ENCODE results near the gene EOMES.

GRCh38 chr3:27746838-27747237 lies 24.7 kb upstream of the EOMES start:
- TF ChIP-seq, protein P1, sequence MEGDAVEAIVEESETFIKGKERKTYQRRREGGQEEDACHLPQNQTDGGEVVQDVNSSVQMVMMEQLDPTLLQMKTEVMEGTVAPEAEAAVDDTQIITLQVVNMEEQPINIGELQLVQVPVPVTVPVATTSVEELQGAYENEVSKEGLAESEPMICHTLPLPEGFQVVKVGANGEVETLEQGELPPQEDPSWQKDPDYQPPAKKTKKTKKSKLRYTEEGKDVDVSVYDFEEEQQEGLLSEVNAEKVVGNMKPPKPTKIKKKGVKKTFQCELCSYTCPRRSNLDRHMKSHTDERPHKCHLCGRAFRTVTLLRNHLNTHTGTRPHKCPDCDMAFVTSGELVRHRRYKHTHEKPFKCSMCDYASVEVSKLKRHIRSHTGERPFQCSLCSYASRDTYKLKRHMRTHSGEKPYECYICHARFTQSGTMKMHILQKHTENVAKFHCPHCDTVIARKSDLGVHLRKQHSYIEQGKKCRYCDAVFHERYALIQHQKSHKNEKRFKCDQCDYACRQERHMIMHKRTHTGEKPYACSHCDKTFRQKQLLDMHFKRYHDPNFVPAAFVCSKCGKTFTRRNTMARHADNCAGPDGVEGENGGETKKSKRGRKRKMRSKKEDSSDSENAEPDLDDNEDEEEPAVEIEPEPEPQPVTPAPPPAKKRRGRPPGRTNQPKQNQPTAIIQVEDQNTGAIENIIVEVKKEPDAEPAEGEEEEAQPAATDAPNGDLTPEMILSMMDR (IDR thresholded peaks at IDR 0.05; ENCODE audit: control extremely low read depth in 1 of 3, insufficient read depth in 1 of 3, low read depth in 1 of 3, low read length in 3 of 3) = no peak
- TF ChIP-seq RXRA (IDR thresholded peaks at IDR 0.05; ENCODE audit: insufficient read depth, low read depth, low read length) = no peak
- TF ChIP-seq JUN (IDR thresholded peaks at IDR 0.05; ENCODE audit: low read depth, low read length) = no peak
- no peak for TF ChIP-seq POLR2A (IDR thresholded peaks at IDR 0.05; ENCODE audit: control extremely low read depth in 1 of 2, low read depth in 2 of 2, low read length in 2 of 2)
- TF ChIP-seq, protein P2, sequence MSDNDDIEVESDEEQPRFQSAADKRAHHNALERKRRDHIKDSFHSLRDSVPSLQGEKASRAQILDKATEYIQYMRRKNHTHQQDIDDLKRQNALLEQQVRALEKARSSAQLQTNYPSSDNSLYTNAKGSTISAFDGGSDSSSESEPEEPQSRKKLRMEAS (IDR thresholded peaks at IDR 0.05) = no peak
- TF ChIP-seq EZH2 (IDR thresholded peaks at IDR 0.05; ENCODE audit: low read depth, low read length, severe bottlenecking) = no peak
- TF ChIP-seq EP300 (IDR thresholded peaks at IDR 0.05; ENCODE audit: borderline replicate concordance in 1 of 2, low read depth in 2 of 2, low read length in 2 of 2) = no peak
- no peak for TF ChIP-seq SP2 (IDR thresholded peaks at IDR 0.05; ENCODE audit: low read length)
- no peak for TF ChIP-seq RAD21 (IDR thresholded peaks at IDR 0.05 in 1 of 2, conservative IDR thresholded peaks at IDR 0.05 in 1 of 2; ENCODE audit: low read depth in 2 of 2, low read length in 2 of 2)
- no peak for TF ChIP-seq SP1 (IDR thresholded peaks at IDR 0.05; ENCODE audit: low read depth, low read length)
- TF ChIP-seq ATF2 (IDR thresholded peaks at IDR 0.05; ENCODE audit: low read length) = no peak
- TF ChIP-seq CREB1 (IDR thresholded peaks at IDR 0.05) = no peak
- TF ChIP-seq SUZ12 (IDR thresholded peaks at IDR 0.05; ENCODE audit: low read length) = no peak

Measured in H1 (cell line).